Caco-2 (cell line): Measurements from ENCODE around the gene HBA2. TPM values are rescaled to one million over a fixed set of nuclear protein-coding genes. Genes with fewer than 3 reads are reported as not detected.
"Not testable (repeated sequence)": the region's sequence is repeated elsewhere in the genome, so short reads cannot be mapped to it uniquely, and the experiment has no call there.

Experiments used
- BruUV-seq: library from RNA; stranded (reverse); fragments of 400-500 nt; replicated peaks from 2 replicates; lab custom pipeline; 2021; lab: Mats Ljungman, UMichigan
- CTCF ChIA-PET: fragments of 300-600 bp; sonication (Branson Sonifier 250); formaldehyde crosslinking; loops from one replicate; lab custom pipeline; 2022; ENCODE audit warnings: antibody characterized with exemption; lab: Charles Lee
- POLR2A ChIA-PET: fragments of 300-600 bp; sonication (Branson Sonifier 250); formaldehyde crosslinking; loops from one replicate; lab custom pipeline; 2022; ENCODE audit warnings: antibody characterized with exemption; lab: Charles Lee
- DNase-seq, 2 experiments: peaks; one replicate each; pipeline versions ENCODE4 v3.0.0 to v3.0.0-alpha.2; 2020 to 2022
- H3K27me3 ChIP-seq: replicated peaks from 2 replicates; pipeline ENCODE4 v1.6.0; 2011; ENCODE audit warnings: low read length; ENCODE audit not compliant: control insufficient read depth, insufficient read depth
- H3K36me3 ChIP-seq: 2 replicates; pipeline ENCODE4 v1.5.1; 2011; ENCODE audit warnings: low read length; ENCODE audit not compliant: control insufficient read depth, insufficient read depth
- H3K4me1 ChIP-seq: fragments of 250-450 bp; sonication (Bioruptor Pico); 2 replicates; pipeline ENCODE4 v1.5.1; 2020; ENCODE audit warnings: mild to moderate bottlenecking
- H3K4me3 ChIP-seq: 2 replicates; pipeline ENCODE4 v1.5.1; 2011; ENCODE audit warnings: low read depth, mild to moderate bottlenecking, control low read depth, low read length
- H3K9me3 ChIP-seq: fragments of 250-450 bp; sonication (Bioruptor Pico); 2 replicates; pipeline ENCODE4 v1.5.1; 2020; ENCODE audit warnings: mild to moderate bottlenecking, moderate library complexity
- H3K27ac Mint-ChIP-seq: one replicate; pipeline ENCODE4 v1.8.0; 2022; ENCODE audit warnings: mixed read lengths; ENCODE audit not compliant: unreplicated experiment
- H3K27me3 Mint-ChIP-seq: one replicate; pipeline ENCODE4 v1.8.0; 2022; ENCODE audit warnings: mixed read lengths; ENCODE audit not compliant: insufficient read depth, unreplicated experiment
- H3K36me3 Mint-ChIP-seq: one replicate; pipeline ENCODE4 v1.8.0; 2022; ENCODE audit warnings: mild to moderate bottlenecking, mixed read lengths; ENCODE audit not compliant: insufficient read depth, unreplicated experiment
- H3K4me1 Mint-ChIP-seq: one replicate; pipeline ENCODE4 v1.8.0; 2022; ENCODE audit warnings: low read depth, mixed read lengths; ENCODE audit not compliant: unreplicated experiment
- H3K4me3 Mint-ChIP-seq: one replicate; pipeline ENCODE4 v1.8.0; 2022; ENCODE audit warnings: mild to moderate bottlenecking, moderate library complexity, mixed read lengths; ENCODE audit not compliant: unreplicated experiment
- H3K9me3 Mint-ChIP-seq: one replicate; pipeline ENCODE4 v1.8.0; 2022; ENCODE audit warnings: mixed read lengths; ENCODE audit not compliant: unreplicated experiment
- CTCF ChIP-seq, 2 experiments: fragments of 200-600 bp in 1 of 2; IDR thresholded peaks; 1 replicate in 1 of 2; 2 replicates in 1 of 2; pipeline versions ENCODE4 v1.5.1 to v1.8.0; 2011 to 2022; ENCODE audit warnings: antibody characterized with exemption in 1 of 2, control low read depth in 1 of 2, inconsistent platforms in 1 of 2, low read depth in 1 of 2, low read length in 1 of 2, mild to moderate bottlenecking in 1 of 2, moderate library complexity in 1 of 2; ENCODE audit not compliant: insufficient read depth in 1 of 2, severe bottlenecking in 1 of 2, unreplicated experiment in 1 of 2
- intact Hi-C: fragments of 100-400 bp; cut with micrococcal nuclease; formaldehyde crosslinking; loops from one replicate; pipeline ENCODE4 v1.10.0; 2022; ENCODE audit not compliant: unreplicated experiment
- total RNA-seq: library from RNA; stranded (reverse); gene quantifications from 2 replicates; pipeline ENCODE4 v1.2.3, GENCODE V29; 2022

The HBA2 gene
- total RNA-seq, 1 experiment from 2014 or later: 2.1 TPM

GRCh38 chr16:175011-175949 lies 2.6 kb downstream of the HBA2 start:
- Mint-ChIP-seq H3K4me1 (no peaks in the 10 kb centered on the region), H3K36me3 (no peaks in the 10 kb centered on the region), H3K4me3 (no peak overlapping the region), H3K9me3 (no peaks in the 10 kb centered on the region), H3K27me3 (peaks cover 18% of the 10 kb centered on the region), H3K27ac (no peak overlapping the region)
- BruUV-seq: no TSS peak
- Histone ChIP-seq H3K27me3 (no peaks in the 10 kb centered on the region), H3K4me1 (peaks cover 5% of the 10 kb centered on the region; the same call in 1 of the 2 replicates), H3K4me3 (no peak overlapping the region), H3K9me3 (no peaks in the 10 kb centered on the region), H3K36me3 (no peaks in the 10 kb centered on the region)
- DNase-seq: no peak
- no peak for TF ChIP-seq CTCF (IDR thresholded peaks at IDR 0.05; ENCODE audit: insufficient read depth in 1 of 2, low read depth in 1 of 2, low read length in 1 of 2, severe bottlenecking in 1 of 2, unreplicated experiment in 1 of 2)
- CTCF ChIA-PET: interaction anchor here (0.7 kb wide), 1 partner anchor 68 kb away, joined by 3 read pairs; no protein-coding TSS in a partner anchor
- POLR2A ChIA-PET: no interaction called here
- intact Hi-C loops: no loop called here

- DNase-seq, H3K9me3 ChIP-seq, H3K4me3 Mint-ChIP-seq, CTCF ChIA-PET, POLR2A ChIA-PET, H3K27ac Mint-ChIP-seq, H3K4me3 ChIP-seq, H3K4me1 ChIP-seq, intact Hi-C loops, H3K36me3 Mint-ChIP-seq, BruUV-seq, H3K4me1 Mint-ChIP-seq, H3K36me3 ChIP-seq, H3K9me3 Mint-ChIP-seq, H3K27me3 ChIP-seq: not testable (repeated sequence)
- peaks cover 14% of the 10 kb centered on the region for H3K27me3 Mint-ChIP-seq
Observed at GRCh38 chr16:176006-176405, 3.3 kb downstream of the HBA2 start.

GRCh38 chr16:176477-177382 lies 4.1 kb downstream of the HBA2 start, which contains the start of gene HBA1:
Gene HBA1 (plus strand): TSS chr16:176680. CDS start chr16:176717, 37 bp downstream.
- intact Hi-C loops, H3K36me3 ChIP-seq, H3K9me3 ChIP-seq, DNase-seq, H3K36me3 Mint-ChIP-seq, BruUV-seq, H3K9me3 Mint-ChIP-seq, H3K4me1 Mint-ChIP-seq, POLR2A ChIA-PET, H3K27ac Mint-ChIP-seq, CTCF ChIA-PET, H3K4me1 ChIP-seq, H3K27me3 ChIP-seq: not testable (repeated sequence)
- Mint-ChIP-seq H3K4me3 (peak within 1 kb of the TSS; percentile 53), H3K27me3 (peaks cover 13% of the 10 kb centered on the region)
- H3K4me3 ChIP-seq: peak within 1 kb of the TSS; percentile 19
